Measurements from ENCODE around the gene CRAMP1. TPM values are rescaled to one million over a fixed set of nuclear protein-coding genes. Genes with fewer than 3 reads are reported as not detected.

Gene CRAMP1
- total RNA-seq, 1 experiment from 2014 or later, result 33.0 TPM

GRCh38 chr16:1619976-1620375 is 7.8 kb downstream of the CRAMP1 start:
- Histone ChIP-seq H3K27ac (ENCODE audit: low read depth, low read length, poor library complexity, severe bottlenecking) (no peak overlapping the region), H3K4me1 (ENCODE audit: insufficient read depth, low read length, poor library complexity, severe bottlenecking) (peaks cover 9% of the 10 kb centered on the region), H3K4me3 (ENCODE audit: low read depth, low read length, poor library complexity, severe bottlenecking) (no peak overlapping the region), H3K27me3 (replicated peaks; ENCODE audit: insufficient read depth, low read depth, low read length, poor library complexity) (no peaks in the 10 kb centered on the region), H3K9me3 (ENCODE audit: low read depth, low read length, poor library complexity, severe bottlenecking) (no peaks in the 10 kb centered on the region), H3K36me3 (ENCODE audit: insufficient read depth, low read length, poor library complexity, severe bottlenecking) (peaks cover 39% of the 10 kb centered on the region)
- no TSS peak for BruUV-seq (replicated peaks)
- ChIA-PET POLR2A (ENCODE audit: low non-redundant PET) (no interaction called here), CTCF (no interaction called here)
- intact Hi-C loops (cut with micrococcal nuclease; ENCODE audit: unreplicated experiment), result no loop called here
- DNase-seq (ENCODE audit: low spot score), result no peak
- TF ChIP-seq CTCF (conservative IDR thresholded peaks at IDR 0.05; ENCODE audit: low read depth, low read length) (no peak), EZH2 (IDR thresholded peaks at IDR 0.05; ENCODE audit: borderline replicate concordance, low read depth, low read length, poor library complexity, severe bottlenecking) (no peak)

- POLR2A ChIA-PET (ENCODE audit: low non-redundant PET), result no interaction called here
- no peak for TF ChIP-seq EZH2 (IDR thresholded peaks at IDR 0.05; ENCODE audit: borderline replicate concordance, low read depth, low read length, poor library complexity, severe bottlenecking)
- TF ChIP-seq CTCF (conservative IDR thresholded peaks at IDR 0.05; ENCODE audit: low read depth, low read length), result no peak
- CTCF ChIA-PET, result no interaction called here
Observed at GRCh38 chr16:1620391-1620790, 8.2 kb downstream of the CRAMP1 start.

GRCh38 chr16:1621851-1622250 is 9.7 kb downstream of the CRAMP1 start:
- BruUV-seq (replicated peaks), result no TSS peak
- H3K36me3 ChIP-seq (ENCODE audit: insufficient read depth, low read length, poor library complexity, severe bottlenecking), result peaks cover 33% of the 10 kb centered on the region
- no peaks in the 10 kb centered on the region for H3K27me3 ChIP-seq (replicated peaks; ENCODE audit: insufficient read depth, low read depth, low read length, poor library complexity)
- H3K27ac ChIP-seq (ENCODE audit: low read depth, low read length, poor library complexity, severe bottlenecking), result no peak overlapping the region
- no peaks in the 10 kb centered on the region for H3K9me3 ChIP-seq (ENCODE audit: low read depth, low read length, poor library complexity, severe bottlenecking)
- H3K4me3 ChIP-seq (ENCODE audit: low read depth, low read length, poor library complexity, severe bottlenecking), result no peak overlapping the region
- ChIA-PET POLR2A (ENCODE audit: low non-redundant PET) (interaction anchor here (0.6 kb wide), 1 partner anchor 178 kb away, joined by 4 read pairs; no protein-coding TSS in a partner anchor), CTCF (no interaction called here)
- TF ChIP-seq CTCF (conservative IDR thresholded peaks at IDR 0.05; ENCODE audit: low read depth, low read length), result no peak
- no peak for TF ChIP-seq EZH2 (IDR thresholded peaks at IDR 0.05; ENCODE audit: borderline replicate concordance, low read depth, low read length, poor library complexity, severe bottlenecking)
- no peak for DNase-seq (ENCODE audit: low spot score)
- intact Hi-C loops (cut with micrococcal nuclease; ENCODE audit: unreplicated experiment), result no loop called here
- H3K4me1 ChIP-seq (ENCODE audit: insufficient read depth, low read length, poor library complexity, severe bottlenecking), result no peaks in the 10 kb centered on the region

More at GRCh38 chr16:1620391-1620790, 8.2 kb downstream of the CRAMP1 start:
- no peak overlapping the region for H3K4me3 ChIP-seq (ENCODE audit: low read depth, low read length, poor library complexity, severe bottlenecking)
- no peak overlapping the region for H3K27ac ChIP-seq (ENCODE audit: low read depth, low read length, poor library complexity, severe bottlenecking)
- H3K27me3 ChIP-seq (replicated peaks; ENCODE audit: insufficient read depth, low read depth, low read length, poor library complexity), result no peaks in the 10 kb centered on the region
- no peak for DNase-seq (ENCODE audit: low spot score)
- H3K36me3 ChIP-seq (ENCODE audit: insufficient read depth, low read length, poor library complexity, severe bottlenecking), result peaks cover 39% of the 10 kb centered on the region
- intact Hi-C loops (cut with micrococcal nuclease; ENCODE audit: unreplicated experiment), result no loop called here
- H3K4me1 ChIP-seq (ENCODE audit: insufficient read depth, low read length, poor library complexity, severe bottlenecking), result peaks cover 5% of the 10 kb centered on the region
- H3K9me3 ChIP-seq (ENCODE audit: low read depth, low read length, poor library complexity, severe bottlenecking), result no peaks in the 10 kb centered on the region
- no TSS peak for BruUV-seq (replicated peaks)

Measured in A673 (cell line).